Stimulated activated CD4-positive, alpha-beta T cell treated with anti-CD3 and anti-CD28 coated beads, Interleukin-2, amount 100 ng/mL, for 4 hours (primary cell): ENCODE results near the gene IFI44.
A peak's percentile ranks its signal among the peaks of the same experiment; 100 is the strongest.

Experiments used
- DNase-seq: peaks from one replicate; pipeline ENCODE4 v3.0.0-alpha.2; 2020; ENCODE audit warnings: low read depth

IFI44 gene

GRCh38 chr1:78652019-78652560 lies 2.5 kb downstream of the IFI44 start:
- DNase-seq: no peak

GRCh38 chr1:78658901-78659300 lies 9.3 kb downstream of the IFI44 start:
- no peak for DNase-seq

- DNase-seq: no peak
Observed at GRCh38 chr1:78663923-78664322, 14.3 kb downstream of the IFI44 start.

GRCh38 chr1:78664763-78665162 lies 15.1 kb downstream of the IFI44 start:
- no peak for DNase-seq

- DNase-seq: no peak
Observed at GRCh38 chr1:78665809-78666208, 16.2 kb downstream of the IFI44 start.

GRCh38 chr1:78667939-78668338 lies 18.3 kb downstream of the IFI44 start:
- no peak for DNase-seq

- no peak for DNase-seq
Observed at GRCh38 chr1:78668427-78668826, 18.8 kb downstream of the IFI44 start.

GRCh38 chr1:78672428-78672827 lies 22.8 kb downstream of the IFI44 start:
- DNase-seq: no peak

GRCh38 chr1:78673120-78673519 lies 23.5 kb downstream of the IFI44 start:
- no peak for DNase-seq

GRCh38 chr1:78676347-78676982 lies 26.8 kb downstream of the IFI44 start:
- DNase-seq: peak; percentile 52

GRCh38 chr1:78676993-78677392 lies 27.4 kb downstream of the IFI44 start:
- DNase-seq: no peak

- DNase-seq: no peak
Observed at GRCh38 chr1:78677788-78678187, 28.2 kb downstream of the IFI44 start.

- no peak for DNase-seq
Observed at GRCh38 chr1:78678324-78678723, 28.7 kb downstream of the IFI44 start.

GRCh38 chr1:78681265-78681664 lies 31.6 kb downstream of the IFI44 start:
- no peak for DNase-seq

GRCh38 chr1:78682496-78682895 lies 32.9 kb downstream of the IFI44 start:
- DNase-seq: no peak

GRCh38 chr1:78683079-78683478 lies 33.4 kb downstream of the IFI44 start:
- DNase-seq: no peak

GRCh38 chr1:78687315-78687714 lies 37.7 kb downstream of the IFI44 start:
- DNase-seq: no peak

GRCh38 chr1:78687914-78688313 lies 38.3 kb downstream of the IFI44 start:
- no peak for DNase-seq

- DNase-seq: no peak
Observed at GRCh38 chr1:78688697-78689096, 39.1 kb downstream of the IFI44 start.

- DNase-seq: no peak
Observed at GRCh38 chr1:78690516-78690915, 40.9 kb downstream of the IFI44 start.

GRCh38 chr1:78691995-78692747 lies 42.5 kb downstream of the IFI44 start:
- DNase-seq: no peak

GRCh38 chr1:78699813-78700212 lies 50.2 kb downstream of the IFI44 start:
- no peak for DNase-seq

- no peak for DNase-seq
Observed at GRCh38 chr1:78702426-78702825, 52.8 kb downstream of the IFI44 start.

- DNase-seq: no peak
Observed at GRCh38 chr1:78703806-78704205, 54.2 kb downstream of the IFI44 start.
